HepG2 (cell line): ENCODE data around the gene TMEM74B. TPM values are rescaled to one million over a fixed set of nuclear protein-coding genes. Genes with fewer than 3 reads are reported as not detected.

Source experiments
- ATAC-seq: fragments of 200-7000 bp; cut with Tn5 transposase; 3 replicates; pipeline ENCODE4 v1.9.1; 2020; ENCODE audit warnings: mild to moderate bottlenecking, moderate library complexity
- BruUV-seq: library from RNA; stranded (reverse); fragments of 400-500 nt; replicated peaks from 2 replicates; lab custom pipeline; 2021; lab: Mats Ljungman, UMichigan
- CTCF ChIA-PET: fragments of 300-600 bp; formaldehyde crosslinking; extraction: SDS; loops from one replicate; lab custom pipeline; 2021; ENCODE audit warnings: low total read pairs, inconsistent platforms, low intra/inter-chr PET ratio; lab: Yijun Ruan, JAX
- POLR2A ChIA-PET: fragments of 350-600 bp; sonication (Branson Sonifier 250); formaldehyde crosslinking; loops from one replicate; lab custom pipeline; 2020; ENCODE audit warnings: antibody characterized with exemption, inconsistent platforms; lab: Yijun Ruan, JAX
- DNase-seq: peaks from one replicate; pipeline ENCODE4 v3.0.0-alpha.2; 2015; ENCODE audit warnings: low spot score
- FAIRE-seq: peaks from 3 replicates; lab custom pipeline; 2011; peaks lifted over from hg19 to GRCh38; lab: Jason Lieb, UNC
- H2AFZ ChIP-seq: one replicate; pipeline ENCODE4 v1.6.1; 2011; ENCODE audit warnings: low read length, inconsistent platforms
- H3K27ac ChIP-seq: fragments of 300-600 bp; 3 replicates; pipeline ENCODE4 v1.8.0; 2011; ENCODE audit warnings: mixed run types, mild to moderate bottlenecking, mixed read lengths, low read length, inconsistent platforms; ENCODE audit not compliant: insufficient read depth; ENCODE audit errors: extremely low read length
- H3K27me3 ChIP-seq, 2 experiments: fragments of 200-600 bp in 1 of 2; 2 replicates in 1 of 2; 3 replicates in 1 of 2; pipeline versions ENCODE4 v1.6.0 to v1.8.0; 2011; ENCODE audit warnings: low read length in 2 of 2, mild to moderate bottlenecking in 2 of 2, moderate library complexity in 2 of 2, inconsistent platforms in 1 of 2; ENCODE audit not compliant: insufficient read depth in 2 of 2, control insufficient read depth in 1 of 2
- H3K36me3 ChIP-seq, 2 experiments: fragments of 200-600 bp in 1 of 2; replicated peaks in 1 of 2; 2 replicates in 1 of 2; 3 replicates in 1 of 2; pipeline versions ENCODE4 v1.5.1 to v1.8.0; 2011; ENCODE audit warnings: low read length in 2 of 2, inconsistent platforms in 1 of 2; ENCODE audit not compliant: insufficient read depth in 2 of 2, control insufficient read depth in 1 of 2
- H3K4me1 ChIP-seq: 2 replicates; pipeline ENCODE4 v1.5.1; 2012; ENCODE audit warnings: low read length, inconsistent platforms; ENCODE audit not compliant: insufficient read depth
- H3K4me2 ChIP-seq: 2 replicates; pipeline ENCODE4 v1.6.0; 2011; ENCODE audit warnings: low read depth, low read length, inconsistent platforms
- H3K4me3 ChIP-seq, 3 experiments: fragments of 200-600 bp in 1 of 3; sonication (generic), shearing (Covaris generic) in 1 of 3; replicated peaks in 1 of 3; 2 replicates each; pipeline ENCODE4 v1.5.1; 2011 to 2016; ENCODE audit warnings: low read length in 3 of 3, inconsistent platforms in 2 of 3, low read depth in 2 of 3, mild to moderate bottlenecking in 2 of 3, control low read depth in 1 of 3, mixed read lengths in 1 of 3; ENCODE audit not compliant: insufficient read depth in 1 of 3
- H3K79me2 ChIP-seq: one replicate; pipeline ENCODE4 v1.6.1; 2011; ENCODE audit warnings: low read length, inconsistent platforms; ENCODE audit not compliant: insufficient read depth
- H3K9ac ChIP-seq: 2 replicates; pipeline ENCODE4 v1.6.0; 2011; ENCODE audit warnings: mild to moderate bottlenecking, low read depth, low read length, inconsistent platforms; ENCODE audit not compliant: insufficient read depth
- H3K9me3 ChIP-seq: 2 replicates; pipeline ENCODE4 v1.5.1; 2012; ENCODE audit warnings: mild to moderate bottlenecking, low read length
- H4K20me1 ChIP-seq: 2 replicates; pipeline ENCODE4 v1.6.0; 2011; ENCODE audit warnings: inconsistent platforms, mild to moderate bottlenecking, low read length, moderate library complexity; ENCODE audit not compliant: insufficient read depth
- ARNT ChIP-seq: fragments of 450-650 bp; IDR thresholded peaks from 2 replicates; pipeline ENCODE4 v1.6.1; 2017
- CSRNP1 ChIP-seq: sonication (generic); formaldehyde crosslinking; IDR thresholded peaks from 2 replicates; pipeline ENCODE4 v1.8.1; 2023; ENCODE audit warnings: mild to moderate bottlenecking, missing genetic modification reagents
- GTF2F1 ChIP-seq: fragments of 150-350 bp; IDR thresholded peaks from 2 replicates; pipeline ENCODE4 v1.6.1; 2014; ENCODE audit warnings: low read length
- HNF4A ChIP-seq: sonication (generic); formaldehyde crosslinking; IDR thresholded peaks from 2 replicates; pipeline ENCODE4 v1.4.0; 2020; ENCODE audit warnings: missing genetic modification reagents
- HNF4G ChIP-seq, 2 experiments: sonication (generic) in 1 of 2; formaldehyde crosslinking in 1 of 2; IDR thresholded peaks; 2 replicates each; pipeline versions ENCODE4 v1.4.0 to v1.6.1; 2011 to 2020; ENCODE audit warnings: borderline replicate concordance in 2 of 2, low read depth in 2 of 2, mild to moderate bottlenecking in 2 of 2, low read length in 1 of 2, missing genetic modification reagents in 1 of 2, moderate library complexity in 1 of 2
- JDP2 ChIP-seq: sonication (generic); formaldehyde crosslinking; IDR thresholded peaks from 2 replicates; pipeline ENCODE4 v1.8.1; 2022; ENCODE audit warnings: missing genetic modification reagents, borderline replicate concordance
- MIER3 ChIP-seq: IDR thresholded peaks from 2 replicates; pipeline ENCODE4 v1.6.1; 2016; ENCODE audit warnings: missing compliant biosample characterization, borderline replicate concordance
- MTF2 ChIP-seq: sonication (generic); formaldehyde crosslinking; IDR thresholded peaks from 2 replicates; pipeline ENCODE4 v1.5.0; 2020; ENCODE audit warnings: missing genetic modification reagents, borderline replicate concordance
- NCOA1 ChIP-seq: sonication (generic); formaldehyde crosslinking; IDR thresholded peaks from 2 replicates; pipeline ENCODE4 v1.9.0; 2021; ENCODE audit warnings: missing genetic modification reagents
- PLSCR1 ChIP-seq: sonication (generic); formaldehyde crosslinking; IDR thresholded peaks from 2 replicates; pipeline ENCODE4 v1.5.0; 2020; ENCODE audit warnings: missing genetic modification reagents, mild to moderate bottlenecking, borderline replicate concordance
- RBM22 ChIP-seq: fragments of 200-400 bp; formaldehyde crosslinking; optimal IDR thresholded peaks from 2 replicates; pipeline ENCODE3; 2017; ENCODE audit warnings: mild to moderate bottlenecking, low read length, moderate library complexity
- SMARCC2 ChIP-seq: fragments of 450-650 bp; IDR thresholded peaks from 2 replicates; pipeline ENCODE4 v1.6.1; 2017; ENCODE audit warnings: antibody characterized with exemption, mild to moderate bottlenecking
- SP2 ChIP-seq: sonication (generic); formaldehyde crosslinking; IDR thresholded peaks from 2 replicates; pipeline ENCODE4 v1.5.1; 2020; ENCODE audit warnings: mild to moderate bottlenecking, missing genetic modification reagents
- SRSF4 ChIP-seq: fragments of 200-400 bp; formaldehyde crosslinking; IDR thresholded peaks from one replicate; pipeline ENCODE4 v1.6.1; 2018; ENCODE audit warnings: mild to moderate bottlenecking, low read depth, low read length, moderate library complexity; ENCODE audit not compliant: poor library complexity, severe bottlenecking
- SUZ12 ChIP-seq: fragments of 150-350 bp; IDR thresholded peaks from 2 replicates; pipeline ENCODE4 v1.6.1; 2014; ENCODE audit warnings: low read depth, low read length
- TEAD3 ChIP-seq: optimal IDR thresholded peaks from 2 replicates; pipeline ENCODE3; 2016; ENCODE audit warnings: borderline replicate concordance
- ZNF143 ChIP-seq: sonication (generic); formaldehyde crosslinking; IDR thresholded peaks from 2 replicates; pipeline ENCODE4 v1.4.0; 2020; ENCODE audit warnings: missing genetic modification reagents
- ZNF234 ChIP-seq: sonication (generic); formaldehyde crosslinking; conservative IDR thresholded peaks from 2 replicates; pipeline ENCODE4 v1.5.1; 2020; ENCODE audit warnings: mild to moderate bottlenecking, missing genetic modification reagents
- ZNF430 ChIP-seq: sonication (generic); formaldehyde crosslinking; IDR thresholded peaks from 2 replicates; pipeline ENCODE4 v1.9.0; 2021; ENCODE audit warnings: mild to moderate bottlenecking, missing genetic modification reagents
- ZSCAN22 ChIP-seq: sonication (generic); formaldehyde crosslinking; IDR thresholded peaks from 2 replicates; pipeline ENCODE4 v1.4.0; 2020; ENCODE audit warnings: mild to moderate bottlenecking, missing genetic modification reagents
- ZSCAN25 ChIP-seq: sonication (generic); formaldehyde crosslinking; IDR thresholded peaks from 2 replicates; pipeline ENCODE4 v1.8.0; 2022; ENCODE audit warnings: mild to moderate bottlenecking, missing genetic modification reagents
- WGBS: methylation state at CpG from one replicate; pipeline ENCODE4 v1.1.6; 2017; ENCODE audit warnings: low lambda C conversion rate; 5-methylcytosine and 5-hydroxymethylcytosine counted together
- in situ Hi-C: cut with HindIII; loops from 2 replicates; pipeline ENCODE4 v1.10.0; 2017; ENCODE audit warnings: low pct_unique_long_range_greater_than_20kb; ENCODE audit not compliant: extremely low pct_ligation_motif_present
- intact Hi-C: fragments of 100-400 bp; cut with micrococcal nuclease; formaldehyde crosslinking; loops from one replicate; pipeline ENCODE4 v1.10.0; 2022; ENCODE audit not compliant: unreplicated experiment
- polyA plus RNA-seq, 8 experiments: library from polyadenylated mRNA; depleted of rRNA in 3 of 8; stranded (reverse) in 7 of 8; unstranded in 1 of 8; fragments of >200 nt; fragmentation: Illumina TruSeq in 4 of 8; extraction: Trizol in 4 of 8; gene quantifications; 2 replicates each; pipeline versions ENCODE4 v1.2.1 to v1.2.3, GENCODE V29; 2011 to 2016; ENCODE audit warnings: low read depth in 4 of 8, missing spikeins in 1 of 8, mixed read lengths in 1 of 8; ENCODE audit not compliant: insufficient read depth in 1 of 8
- total RNA-seq, 5 experiments: library from RNA; depleted of rRNA; stranded (reverse); fragments of >200 nt; fragmentation: Illumina TruSeq; extraction: Trizol; gene quantifications; 2 replicates each; pipeline ENCODE4 v1.2.3, GENCODE V29; 2016; ENCODE audit warnings: low read depth in 1 of 5
- TF ChIP-seq, protein P1 (sequence below): sonication (generic); formaldehyde crosslinking; IDR thresholded peaks from 2 replicates; pipeline ENCODE4 v1.9.0; 2022; ENCODE audit warnings: low read depth, missing genetic modification reagents

The TMEM74B gene
- total and polyA plus RNA-seq, 2 of the 13 experiments (the other 11 are each of a cell fraction or from before 2014, with no cell fraction given) = 4.7 to 18.4 TPM

GRCh38 chr20:1187605-1188171 lies 2.9 kb upstream of the TMEM74B start:
- no peaks in the 10 kb centered on the region for H4K20me1 ChIP-seq
- H3K79me2 ChIP-seq = no peaks in the 10 kb centered on the region
- H3K27me3 ChIP-seq = no peaks in the 10 kb centered on the region; a peak in 1 of 5 replicates
- ChIA-PET CTCF (no interaction called here), POLR2A (interaction anchor here (1.2 to 1.6 kb wide), 2 partner anchors 25 to 138 kb away, joined by 3 to 6 read pairs; no protein-coding TSS in a partner anchor)
- intact Hi-C loops = loop anchor here (2.0 to 10.0 kb wide), 3 partner anchors 69 to 373 kb away; partner anchors contain the start of gene PSMF1
- in situ Hi-C loops = loop anchor here (5.0 to 10.0 kb wide), 3 partner anchors 70 to 373 kb away; partner anchors contain the start of gene PSMF1
- peak overlapping the region; percentile 68 for H3K27ac ChIP-seq
- H3K4me2 ChIP-seq = peak overlapping the region; percentile 94
- peak overlapping the region; percentile 33 for H2AFZ ChIP-seq
- no TSS peak for BruUV-seq
- peak overlapping the region; percentile 11 to 75 (median 15) for H3K4me3 ChIP-seq
- FAIRE-seq (peak; percentile 87), ATAC-seq (peak; percentile 57), DNase-seq (peak; percentile 96)
- no peaks in the 10 kb centered on the region for H3K9me3 ChIP-seq
- peaks cover 60% of the 10 kb centered on the region for H3K4me1 ChIP-seq
- H3K36me3 ChIP-seq = no peaks in the 10 kb centered on the region
- peak overlapping the region; percentile 69 for H3K9ac ChIP-seq
- 9% methylated on average over 4 of the region's 4 CpGs for WGBS
- TF ChIP-seq ZNF430 (CRISPR knock-in tag) (no peak), SMARCC2 (no peak), HNF4G (IDR thresholded peaks at IDR 0.05; ENCODE audit: borderline replicate concordance, low read depth, low read length) (peak; percentile 91), HNF4G (CRISPR knock-in tag; IDR thresholded peaks at IDR 0.05; ENCODE audit: borderline replicate concordance, low read depth) (no peak; the same call in 1 of the 2 replicates), ZNF234 (CRISPR knock-in tag) (no peak), JDP2 (CRISPR knock-in tag) (no peak), SP2 (no peak), TEAD3 (CRISPR knock-in tag) (peak; percentile 59), ZSCAN22 (CRISPR knock-in tag) (no peak), GTF2F1 (no peak), ZNF143 (CRISPR knock-in tag) (no peak), ARNT (no peak), NCOA1 (CRISPR knock-in tag) (no peak), SUZ12 (no peak), PLSCR1 (CRISPR knock-in tag) (no peak), ZSCAN25 (CRISPR knock-in tag) (no peak), MIER3 (CRISPR knock-in tag) (0 out of 2 replicates have a peak, but pooled peaks have one; percentile 52), SRSF4 (no peak), MTF2 (no peak), RBM22 (no peak), CSRNP1 (CRISPR knock-in tag) (no peak), HNF4A (CRISPR knock-in tag) (peak; percentile 90)
- TF ChIP-seq, protein P1, sequence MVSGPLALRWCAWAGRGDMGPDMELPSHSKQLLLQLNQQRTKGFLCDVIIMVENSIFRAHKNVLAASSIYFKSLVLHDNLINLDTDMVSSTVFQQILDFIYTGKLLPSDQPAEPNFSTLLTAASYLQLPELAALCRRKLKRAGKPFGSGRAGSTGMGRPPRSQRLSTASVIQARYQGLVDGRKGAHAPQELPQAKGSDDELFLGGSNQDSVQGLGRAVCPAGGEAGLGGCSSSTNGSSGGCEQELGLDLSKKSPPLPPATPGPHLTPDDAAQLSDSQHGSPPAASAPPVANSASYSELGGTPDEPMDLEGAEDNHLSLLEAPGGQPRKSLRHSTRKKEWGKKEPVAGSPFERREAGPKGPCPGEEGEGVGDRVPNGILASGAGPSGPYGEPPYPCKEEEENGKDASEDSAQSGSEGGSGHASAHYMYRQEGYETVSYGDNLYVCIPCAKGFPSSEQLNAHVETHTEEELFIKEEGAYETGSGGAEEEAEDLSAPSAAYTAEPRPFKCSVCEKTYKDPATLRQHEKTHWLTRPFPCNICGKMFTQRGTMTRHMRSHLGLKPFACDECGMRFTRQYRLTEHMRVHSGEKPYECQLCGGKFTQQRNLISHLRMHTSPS (CRISPR knock-in tag) = no peak
